Astrocyte (in vitro differentiated cells and primary cell): Measurements from ENCODE around the gene KCNJ18.
"Not testable (repeated sequence)": the region's sequence is repeated elsewhere in the genome, so short reads cannot be mapped to it uniquely, and the experiment has no call there.

Experiments used
- EZH2 ChIP-seq: IDR thresholded peaks from 2 replicates; pipeline ENCODE4 v1.6.1; 2012; ENCODE audit warnings: mild to moderate bottlenecking, low read length, inconsistent platforms; ENCODE audit not compliant: insufficient read depth
- TF ChIP-seq, protein P1 (sequence below): IDR thresholded peaks from 2 replicates; pipeline ENCODE4 v1.5.1; 2011; ENCODE audit warnings: low read depth, mild to moderate bottlenecking, inconsistent platforms, low read length, moderate library complexity; ENCODE audit not compliant: insufficient read depth

DNA sequence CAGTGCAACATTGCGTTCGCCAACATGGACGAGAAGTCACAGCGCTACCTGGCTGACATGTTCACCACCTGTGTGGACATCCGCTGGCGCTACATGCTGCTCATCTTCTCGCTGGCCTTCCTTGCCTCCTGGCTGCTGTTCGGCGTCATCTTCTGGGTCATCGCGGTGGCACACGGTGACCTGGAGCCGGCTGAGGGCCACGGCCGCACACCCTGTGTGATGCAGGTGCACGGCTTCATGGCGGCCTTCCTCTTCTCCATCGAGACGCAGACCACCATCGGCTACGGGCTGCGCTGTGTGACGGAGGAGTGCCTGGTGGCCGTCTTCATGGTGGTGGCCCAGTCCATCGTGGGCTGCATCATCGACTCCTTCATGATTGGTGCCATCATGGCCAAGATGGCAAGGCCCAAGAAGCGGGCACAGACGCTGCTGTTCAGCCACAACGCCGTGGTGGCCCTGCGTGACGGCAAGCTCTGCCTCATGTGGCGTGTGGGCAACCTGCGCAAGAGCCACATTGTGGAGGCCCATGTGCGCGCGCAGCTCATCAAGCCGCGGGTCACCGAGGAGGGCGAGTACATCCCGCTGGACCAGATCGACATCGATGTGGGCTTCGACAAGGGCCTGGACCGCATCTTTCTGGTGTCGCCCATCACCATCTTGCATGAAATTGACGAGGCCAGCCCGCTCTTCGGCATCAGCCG is 10.8 kb downstream of the KCNJ18 start:
- TF ChIP-seq, protein P1, sequence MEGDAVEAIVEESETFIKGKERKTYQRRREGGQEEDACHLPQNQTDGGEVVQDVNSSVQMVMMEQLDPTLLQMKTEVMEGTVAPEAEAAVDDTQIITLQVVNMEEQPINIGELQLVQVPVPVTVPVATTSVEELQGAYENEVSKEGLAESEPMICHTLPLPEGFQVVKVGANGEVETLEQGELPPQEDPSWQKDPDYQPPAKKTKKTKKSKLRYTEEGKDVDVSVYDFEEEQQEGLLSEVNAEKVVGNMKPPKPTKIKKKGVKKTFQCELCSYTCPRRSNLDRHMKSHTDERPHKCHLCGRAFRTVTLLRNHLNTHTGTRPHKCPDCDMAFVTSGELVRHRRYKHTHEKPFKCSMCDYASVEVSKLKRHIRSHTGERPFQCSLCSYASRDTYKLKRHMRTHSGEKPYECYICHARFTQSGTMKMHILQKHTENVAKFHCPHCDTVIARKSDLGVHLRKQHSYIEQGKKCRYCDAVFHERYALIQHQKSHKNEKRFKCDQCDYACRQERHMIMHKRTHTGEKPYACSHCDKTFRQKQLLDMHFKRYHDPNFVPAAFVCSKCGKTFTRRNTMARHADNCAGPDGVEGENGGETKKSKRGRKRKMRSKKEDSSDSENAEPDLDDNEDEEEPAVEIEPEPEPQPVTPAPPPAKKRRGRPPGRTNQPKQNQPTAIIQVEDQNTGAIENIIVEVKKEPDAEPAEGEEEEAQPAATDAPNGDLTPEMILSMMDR, result not testable (repeated sequence)
- not testable (repeated sequence) for TF ChIP-seq EZH2
